ENCODE results near the gene SDHB. TPM values are rescaled to one million over a fixed set of nuclear protein-coding genes. Genes with fewer than 3 reads are reported as not detected.

Gene SDHB
- total and polyA plus RNA-seq, 9 of the 15 experiments (the other 6 are each of a cell fraction or from before 2014, with no cell fraction given) = 207 to 554 (median 365) TPM

- peak within 1 kb of the TSS; percentile 84 for H3K4me3 ChIP-seq
- no peaks in the 10 kb centered on the region for H4K20me1 ChIP-seq (replicated peaks; ENCODE audit: control insufficient read depth, insufficient read depth, low read length)
- H3K79me2 ChIP-seq (ENCODE audit: control insufficient read depth, insufficient read depth, low read length) = no peaks in the 10 kb centered on the region; the same call in 2 of the 3 replicates
- no peaks in the 10 kb centered on the region for H3K9me1 ChIP-seq (ENCODE audit: control insufficient read depth, insufficient read depth, low read length)
- H3K4me1 ChIP-seq (replicated peaks in 1 of 2; ENCODE audit: control insufficient read depth in 2 of 2, insufficient read depth in 2 of 2, low read length in 2 of 2) = peaks cover 26 to 32% of the 10 kb centered on the region in 2 experiments
- in situ Hi-C loops (cut with MboI) (no loop called here), intact Hi-C loops (cut with micrococcal nuclease) (no loop called here)
- ATAC-seq (peak; percentile 99), FAIRE-seq (peak; percentile 73), DNase-seq (ENCODE audit: extremely low read depth in 1 of 4, low spot score in 3 of 4) (peak; percentile 94 to 97 (median 95))
- no peaks in the 10 kb centered on the region for H3K27me3 ChIP-seq (ENCODE audit: control insufficient read depth in 2 of 2, insufficient read depth in 2 of 2, low read length in 2 of 2)
- no peaks in the 10 kb centered on the region for H3K36me3 ChIP-seq (ENCODE audit: control insufficient read depth, insufficient read depth, low read length)
- no TSS peak for BruUV-seq (replicated peaks)
- no peaks in the 10 kb centered on the region for H3K9me3 ChIP-seq (replicated peaks; ENCODE audit: control insufficient read depth, insufficient read depth, low read depth, low read length)
- H3K4me2 ChIP-seq (ENCODE audit: insufficient read depth, low read length) = peak within 1 kb of the TSS; percentile 94
- H3K9ac ChIP-seq (ENCODE audit: insufficient read depth in 1 of 2, low read depth in 2 of 2, low read length in 2 of 2) = peak within 1 kb of the TSS; percentile 54 to 92; a peak in 3 of 4 replicates
- ChIA-PET POLR2A (no interaction called here), CTCF (ENCODE audit: low intra/inter-chr PET ratio) (no interaction called here)
- 2% methylated on average over 82 of the region's 94 CpGs for WGBS (ENCODE audit: insufficient coverage, low coverage, missing lambda C conversion rate)
- peak within 1 kb of the TSS; percentile 99 for H2AFZ ChIP-seq (ENCODE audit: low read depth, low read length)
- peak within 1 kb of the TSS; percentile 21; the same call in 1 of the 3 replicates for H3K27ac ChIP-seq (ENCODE audit: extremely low read depth, low read depth, low read length)
- TF ChIP-seq, protein P1, sequence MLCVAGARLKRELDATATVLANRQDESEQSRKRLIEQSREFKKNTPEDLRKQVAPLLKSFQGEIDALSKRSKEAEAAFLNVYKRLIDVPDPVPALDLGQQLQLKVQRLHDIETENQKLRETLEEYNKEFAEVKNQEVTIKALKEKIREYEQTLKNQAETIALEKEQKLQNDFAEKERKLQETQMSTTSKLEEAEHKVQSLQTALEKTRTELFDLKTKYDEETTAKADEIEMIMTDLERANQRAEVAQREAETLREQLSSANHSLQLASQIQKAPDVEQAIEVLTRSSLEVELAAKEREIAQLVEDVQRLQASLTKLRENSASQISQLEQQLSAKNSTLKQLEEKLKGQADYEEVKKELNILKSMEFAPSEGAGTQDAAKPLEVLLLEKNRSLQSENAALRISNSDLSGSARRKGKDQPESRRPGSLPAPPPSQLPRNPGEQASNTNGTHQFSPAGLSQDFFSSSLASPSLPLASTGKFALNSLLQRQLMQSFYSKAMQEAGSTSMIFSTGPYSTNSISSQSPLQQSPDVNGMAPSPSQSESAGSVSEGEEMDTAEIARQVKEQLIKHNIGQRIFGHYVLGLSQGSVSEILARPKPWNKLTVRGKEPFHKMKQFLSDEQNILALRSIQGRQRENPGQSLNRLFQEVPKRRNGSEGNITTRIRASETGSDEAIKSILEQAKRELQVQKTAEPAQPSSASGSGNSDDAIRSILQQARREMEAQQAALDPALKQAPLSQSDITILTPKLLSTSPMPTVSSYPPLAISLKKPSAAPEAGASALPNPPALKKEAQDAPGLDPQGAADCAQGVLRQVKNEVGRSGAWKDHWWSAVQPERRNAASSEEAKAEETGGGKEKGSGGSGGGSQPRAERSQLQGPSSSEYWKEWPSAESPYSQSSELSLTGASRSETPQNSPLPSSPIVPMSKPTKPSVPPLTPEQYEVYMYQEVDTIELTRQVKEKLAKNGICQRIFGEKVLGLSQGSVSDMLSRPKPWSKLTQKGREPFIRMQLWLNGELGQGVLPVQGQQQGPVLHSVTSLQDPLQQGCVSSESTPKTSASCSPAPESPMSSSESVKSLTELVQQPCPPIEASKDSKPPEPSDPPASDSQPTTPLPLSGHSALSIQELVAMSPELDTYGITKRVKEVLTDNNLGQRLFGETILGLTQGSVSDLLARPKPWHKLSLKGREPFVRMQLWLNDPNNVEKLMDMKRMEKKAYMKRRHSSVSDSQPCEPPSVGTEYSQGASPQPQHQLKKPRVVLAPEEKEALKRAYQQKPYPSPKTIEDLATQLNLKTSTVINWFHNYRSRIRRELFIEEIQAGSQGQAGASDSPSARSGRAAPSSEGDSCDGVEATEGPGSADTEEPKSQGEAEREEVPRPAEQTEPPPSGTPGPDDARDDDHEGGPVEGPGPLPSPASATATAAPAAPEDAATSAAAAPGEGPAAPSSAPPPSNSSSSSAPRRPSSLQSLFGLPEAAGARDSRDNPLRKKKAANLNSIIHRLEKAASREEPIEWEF (CRISPR knock-in tag; IDR thresholded peaks at IDR 0.05) = no peak
- TF ChIP-seq PCBP1 (IDR thresholded peaks at IDR 0.05; ENCODE audit: low read depth, low read length, poor library complexity, severe bottlenecking) (peak; percentile 16), DMBX1 (CRISPR knock-in tag; IDR thresholded peaks at IDR 0.05; ENCODE audit: borderline replicate concordance) (0 out of 2 replicates have a peak, but pooled peaks have one; percentile 10), EP400 (IDR thresholded peaks at IDR 0.05) (no peak), GATAD2B (IDR thresholded peaks at IDR 0.05; ENCODE audit: borderline replicate concordance) (peak; percentile 93), DPF2 (IDR thresholded peaks at IDR 0.05) (0 out of 2 replicates have a peak, but pooled peaks have one; percentile 16), ATF7 (IDR thresholded peaks at IDR 0.05) (peak; percentile 55)
- TF ChIP-seq, protein P2, sequence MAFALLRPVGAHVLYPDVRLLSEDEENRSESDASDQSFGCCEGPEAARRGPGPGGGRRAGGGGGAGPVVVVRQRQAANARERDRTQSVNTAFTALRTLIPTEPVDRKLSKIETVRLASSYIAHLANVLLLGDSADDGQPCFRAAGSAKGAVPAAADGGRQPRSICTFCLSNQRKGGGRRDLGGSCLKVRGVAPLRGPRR (CRISPR knock-in tag; IDR thresholded peaks at IDR 0.05) = no peak
- TF ChIP-seq, protein P3, sequence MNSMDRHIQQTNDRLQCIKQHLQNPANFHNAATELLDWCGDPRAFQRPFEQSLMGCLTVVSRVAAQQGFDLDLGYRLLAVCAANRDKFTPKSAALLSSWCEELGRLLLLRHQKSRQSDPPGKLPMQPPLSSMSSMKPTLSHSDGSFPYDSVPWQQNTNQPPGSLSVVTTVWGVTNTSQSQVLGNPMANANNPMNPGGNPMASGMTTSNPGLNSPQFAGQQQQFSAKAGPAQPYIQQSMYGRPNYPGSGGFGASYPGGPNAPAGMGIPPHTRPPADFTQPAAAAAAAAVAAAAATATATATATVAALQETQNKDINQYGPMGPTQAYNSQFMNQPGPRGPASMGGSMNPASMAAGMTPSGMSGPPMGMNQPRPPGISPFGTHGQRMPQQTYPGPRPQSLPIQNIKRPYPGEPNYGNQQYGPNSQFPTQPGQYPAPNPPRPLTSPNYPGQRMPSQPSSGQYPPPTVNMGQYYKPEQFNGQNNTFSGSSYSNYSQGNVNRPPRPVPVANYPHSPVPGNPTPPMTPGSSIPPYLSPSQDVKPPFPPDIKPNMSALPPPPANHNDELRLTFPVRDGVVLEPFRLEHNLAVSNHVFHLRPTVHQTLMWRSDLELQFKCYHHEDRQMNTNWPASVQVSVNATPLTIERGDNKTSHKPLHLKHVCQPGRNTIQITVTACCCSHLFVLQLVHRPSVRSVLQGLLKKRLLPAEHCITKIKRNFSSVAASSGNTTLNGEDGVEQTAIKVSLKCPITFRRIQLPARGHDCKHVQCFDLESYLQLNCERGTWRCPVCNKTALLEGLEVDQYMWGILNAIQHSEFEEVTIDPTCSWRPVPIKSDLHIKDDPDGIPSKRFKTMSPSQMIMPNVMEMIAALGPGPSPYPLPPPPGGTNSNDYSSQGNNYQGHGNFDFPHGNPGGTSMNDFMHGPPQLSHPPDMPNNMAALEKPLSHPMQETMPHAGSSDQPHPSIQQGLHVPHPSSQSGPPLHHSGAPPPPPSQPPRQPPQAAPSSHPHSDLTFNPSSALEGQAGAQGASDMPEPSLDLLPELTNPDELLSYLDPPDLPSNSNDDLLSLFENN (IDR thresholded peaks at IDR 0.05; ENCODE audit: low read depth in 2 of 2, low read length in 2 of 2) = no peak
- TF ChIP-seq, protein P4, sequence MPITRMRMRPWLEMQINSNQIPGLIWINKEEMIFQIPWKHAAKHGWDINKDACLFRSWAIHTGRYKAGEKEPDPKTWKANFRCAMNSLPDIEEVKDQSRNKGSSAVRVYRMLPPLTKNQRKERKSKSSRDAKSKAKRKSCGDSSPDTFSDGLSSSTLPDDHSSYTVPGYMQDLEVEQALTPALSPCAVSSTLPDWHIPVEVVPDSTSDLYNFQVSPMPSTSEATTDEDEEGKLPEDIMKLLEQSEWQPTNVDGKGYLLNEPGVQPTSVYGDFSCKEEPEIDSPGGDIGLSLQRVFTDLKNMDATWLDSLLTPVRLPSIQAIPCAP (CRISPR knock-in tag; IDR thresholded peaks at IDR 0.05; ENCODE audit: borderline replicate concordance) = no peak
Measured at GRCh38 chr1:17011439-17012307, 42.2 kb downstream of the SDHB start, which contains the start of gene ATP13A2. ATP13A2 (minus strand) TSS chr1:17011928; CDS start chr1:17011738, 190 bp downstream.
